Measurements from ENCODE around the gene JMJD4.

Gene JMJD4

DNA sequence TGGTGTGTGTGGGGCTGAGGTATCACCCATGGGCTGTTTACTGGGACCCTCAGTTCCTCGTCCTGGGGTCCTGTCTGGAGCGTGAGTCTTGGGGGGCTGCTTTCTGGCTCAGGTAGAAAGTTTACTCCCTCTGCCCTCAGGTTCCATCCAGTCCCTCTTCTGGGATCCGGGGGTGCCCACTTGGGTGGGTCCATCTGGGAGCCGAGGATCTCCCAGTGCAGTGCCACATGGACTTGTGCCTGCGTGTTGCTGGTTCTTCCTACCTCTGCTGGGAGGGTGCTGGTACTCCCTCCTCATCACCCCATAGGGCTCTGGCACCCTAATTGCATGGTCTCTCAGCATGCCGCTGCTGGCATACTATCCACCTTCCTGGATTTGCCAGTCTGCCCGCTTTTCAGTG, 14.1 kb upstream of the JMJD4 start:
- no peak for DNase-seq

DNA sequence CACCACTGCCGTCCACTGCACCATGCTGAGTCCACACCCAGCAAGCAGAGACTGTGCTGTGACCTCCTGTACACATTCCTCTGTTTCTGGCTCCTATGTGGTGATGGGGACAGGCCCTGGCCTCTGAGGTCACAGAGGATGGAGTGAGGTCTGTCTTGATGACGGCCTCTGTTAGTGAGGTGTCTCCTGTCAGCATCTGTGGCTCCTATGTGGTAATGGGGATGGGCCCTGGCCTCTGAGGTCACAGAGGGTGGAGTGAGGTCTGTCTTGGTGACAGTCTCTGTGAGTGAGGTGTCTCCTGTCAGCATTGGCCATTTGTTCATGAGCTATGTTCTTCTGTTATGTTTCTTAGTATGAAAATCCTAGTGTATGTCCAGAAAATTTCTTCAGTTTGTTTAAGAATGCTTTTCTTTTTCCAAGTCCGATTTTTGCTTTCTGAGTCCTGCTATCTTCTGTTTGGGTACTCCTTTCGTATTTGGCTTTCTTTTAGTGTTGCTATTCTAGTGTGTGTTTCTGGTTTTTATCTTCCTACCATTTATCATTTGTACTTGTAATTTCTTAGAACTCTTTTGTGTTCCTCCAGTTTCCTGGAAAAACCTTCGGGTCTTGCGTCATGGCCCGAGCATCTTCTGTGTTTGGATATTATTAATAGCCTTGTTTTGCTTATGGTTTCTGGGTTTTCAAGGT, 13.5 kb upstream of the JMJD4 start:
- DNase-seq, result no peak

DNA sequence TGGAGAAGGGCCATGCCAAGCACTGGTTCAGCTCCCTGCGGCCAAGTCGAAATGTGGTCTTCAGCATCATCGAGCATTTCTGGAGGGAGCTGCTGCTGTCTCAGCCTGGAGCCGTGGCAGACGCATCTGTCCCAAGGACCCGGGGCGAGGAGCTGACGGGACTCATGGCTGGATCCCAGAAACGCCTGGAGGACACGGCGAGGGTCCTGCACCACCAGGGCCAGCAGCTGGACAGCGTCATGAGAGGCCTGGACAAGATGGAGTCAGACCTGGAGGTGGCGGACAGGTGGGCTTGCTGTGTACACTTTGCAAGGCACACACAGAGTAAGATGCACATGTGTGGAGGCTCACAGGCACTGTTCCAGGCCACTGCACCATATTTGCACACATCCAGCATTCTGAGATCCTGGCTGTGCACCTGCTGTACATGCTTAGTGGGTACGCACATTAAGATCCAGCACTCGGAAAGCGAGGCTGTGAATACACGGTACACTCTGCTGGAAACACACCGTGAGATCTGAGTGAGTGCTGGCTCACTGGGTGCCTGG, 12.9 kb upstream of the JMJD4 start:
- no peak for DNase-seq

DNA sequence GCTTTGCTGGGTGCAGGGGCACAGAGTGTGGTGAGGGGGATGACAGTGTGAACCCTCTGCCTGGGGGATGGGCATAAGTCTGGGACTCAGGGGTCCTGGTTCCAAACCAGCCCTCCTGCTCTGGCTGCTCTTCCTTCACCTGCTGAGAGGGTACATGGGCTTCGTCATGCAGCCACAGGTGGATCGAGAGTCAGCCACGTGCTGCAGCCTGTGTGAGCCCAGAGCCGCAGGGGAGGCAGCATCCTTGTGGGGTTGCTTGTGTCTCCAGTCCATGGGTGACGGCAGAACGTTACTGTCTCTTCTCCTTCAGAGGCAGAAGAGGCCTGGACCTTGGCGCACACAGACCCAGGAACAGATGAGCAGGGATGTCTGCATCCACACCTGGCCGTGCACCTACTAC, 12.3 kb upstream of the JMJD4 start:
- DNase-seq, result no peak

DNA sequence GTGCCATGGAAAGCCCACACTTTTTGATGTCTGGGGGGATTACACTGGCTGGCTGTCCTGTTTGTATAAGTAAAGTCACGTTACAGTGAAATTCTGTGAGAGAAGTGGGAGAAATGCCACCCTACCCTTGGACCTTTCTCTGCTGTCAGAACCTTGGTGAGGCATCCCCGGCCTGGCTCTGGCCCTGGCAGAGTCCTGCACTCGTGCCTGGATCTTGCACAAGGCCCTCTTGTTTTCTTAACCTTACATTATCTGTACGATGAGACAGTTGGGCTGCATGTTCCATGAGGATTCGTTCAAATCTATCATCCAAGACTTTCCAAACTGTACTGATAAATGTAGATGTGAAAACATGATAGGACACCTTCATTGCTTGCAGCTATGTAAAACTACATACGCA, 11.6 kb upstream of the JMJD4 start:
- DNase-seq, result no peak

DNA sequence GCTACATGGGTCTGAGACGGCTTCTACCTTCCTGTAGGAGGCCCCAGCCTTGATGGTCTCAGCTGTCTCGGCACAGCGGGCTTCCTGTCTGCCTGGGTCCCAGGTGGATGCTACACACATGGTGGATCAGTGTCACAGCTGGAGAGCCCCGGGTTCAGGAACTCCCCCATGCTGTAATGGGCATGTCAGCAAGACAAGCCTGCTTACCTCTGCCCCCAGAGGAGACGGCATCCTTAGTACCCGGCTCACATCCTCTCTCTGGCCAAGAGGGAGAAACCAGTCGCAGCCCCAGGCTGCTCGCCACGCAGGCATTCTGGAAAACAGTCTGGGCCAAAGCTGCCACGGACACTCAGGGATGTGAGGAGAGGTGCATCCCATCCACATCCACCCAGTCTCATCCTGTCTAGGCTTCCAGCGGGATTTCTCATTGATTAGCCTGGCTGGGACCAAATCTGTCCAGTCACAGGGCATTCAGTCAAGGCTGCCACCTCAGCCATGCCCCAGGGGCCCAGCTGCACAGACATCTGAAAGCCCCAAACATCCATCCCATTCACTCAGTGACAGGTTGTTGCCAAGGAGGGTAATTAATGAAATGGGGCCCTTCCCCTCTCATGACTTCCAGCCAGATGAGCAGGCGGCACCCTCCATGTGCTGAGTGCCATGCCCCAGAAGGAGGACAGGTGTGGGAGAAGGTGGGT, 10.6 kb upstream of the JMJD4 start:
- no peak for DNase-seq

DNA sequence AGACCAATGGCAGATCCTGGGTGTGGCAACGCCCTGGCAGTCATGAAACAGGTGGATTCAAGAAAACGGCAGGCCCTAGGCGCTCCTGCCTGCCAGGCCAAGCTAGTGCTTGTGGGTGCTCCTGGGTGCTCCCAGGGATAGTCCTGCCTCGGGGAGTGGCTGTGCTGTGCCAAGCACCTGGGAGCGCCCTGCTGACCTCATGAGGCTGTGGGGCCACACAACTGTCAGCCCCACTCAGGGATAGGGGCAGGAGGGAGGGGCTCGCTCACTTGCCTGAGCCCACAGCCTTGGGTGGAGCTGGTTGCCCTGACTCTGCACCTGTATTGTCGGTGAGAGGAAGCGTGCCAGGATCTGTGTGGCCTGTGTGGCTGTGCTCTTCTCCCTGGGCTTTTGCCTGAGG, 9.6 kb upstream of the JMJD4 start:
- no peak for DNase-seq

DNA sequence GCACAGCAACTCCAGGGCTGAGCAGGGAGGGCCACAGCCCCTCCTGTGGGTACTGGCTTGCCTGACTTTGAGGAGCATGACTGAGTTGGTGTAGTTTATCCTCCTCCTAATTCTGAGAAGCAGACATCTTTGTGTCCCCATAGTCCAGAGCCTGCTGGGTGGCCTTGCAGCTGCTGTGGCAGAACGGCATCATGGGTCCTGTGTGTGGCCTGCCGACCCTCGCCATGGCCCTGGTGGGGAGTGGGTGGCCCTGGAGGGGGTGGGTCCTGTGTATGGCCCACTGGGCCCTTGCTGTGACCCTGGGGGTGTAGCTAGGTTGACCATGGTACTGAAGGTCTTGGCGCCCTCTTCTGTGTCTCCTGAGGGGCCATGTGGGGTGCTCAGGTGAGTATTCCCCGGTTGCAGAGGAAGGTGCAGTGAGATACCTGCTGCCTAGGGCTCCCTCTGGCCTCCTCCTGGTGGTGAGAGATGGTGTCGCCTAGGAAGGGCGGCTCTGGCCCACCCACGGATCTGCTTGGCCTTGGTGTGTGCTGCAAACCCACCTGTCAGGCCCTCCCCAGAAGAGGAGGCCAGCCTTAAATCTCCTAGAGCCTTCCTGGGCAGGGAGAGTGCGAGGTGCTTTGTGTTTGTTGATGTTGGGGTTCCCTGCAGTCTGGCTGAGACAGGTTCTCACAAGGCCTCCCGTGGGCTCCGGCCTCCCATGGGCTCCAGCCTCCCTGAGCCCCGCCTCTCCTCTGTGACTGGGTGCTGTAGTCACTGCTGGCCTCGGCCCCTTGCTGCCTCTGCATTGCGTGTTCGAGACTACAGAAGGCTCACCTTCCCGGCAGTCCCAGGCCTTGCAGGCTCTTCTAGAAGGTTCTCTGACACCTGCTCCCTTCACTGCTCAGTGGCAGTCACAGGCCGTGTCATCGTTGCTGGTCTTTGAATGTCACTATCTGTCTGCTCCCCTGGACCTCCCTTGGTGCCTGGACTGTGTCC, 7.9 kb upstream of the JMJD4 start:
- DNase-seq, result no peak

DNA sequence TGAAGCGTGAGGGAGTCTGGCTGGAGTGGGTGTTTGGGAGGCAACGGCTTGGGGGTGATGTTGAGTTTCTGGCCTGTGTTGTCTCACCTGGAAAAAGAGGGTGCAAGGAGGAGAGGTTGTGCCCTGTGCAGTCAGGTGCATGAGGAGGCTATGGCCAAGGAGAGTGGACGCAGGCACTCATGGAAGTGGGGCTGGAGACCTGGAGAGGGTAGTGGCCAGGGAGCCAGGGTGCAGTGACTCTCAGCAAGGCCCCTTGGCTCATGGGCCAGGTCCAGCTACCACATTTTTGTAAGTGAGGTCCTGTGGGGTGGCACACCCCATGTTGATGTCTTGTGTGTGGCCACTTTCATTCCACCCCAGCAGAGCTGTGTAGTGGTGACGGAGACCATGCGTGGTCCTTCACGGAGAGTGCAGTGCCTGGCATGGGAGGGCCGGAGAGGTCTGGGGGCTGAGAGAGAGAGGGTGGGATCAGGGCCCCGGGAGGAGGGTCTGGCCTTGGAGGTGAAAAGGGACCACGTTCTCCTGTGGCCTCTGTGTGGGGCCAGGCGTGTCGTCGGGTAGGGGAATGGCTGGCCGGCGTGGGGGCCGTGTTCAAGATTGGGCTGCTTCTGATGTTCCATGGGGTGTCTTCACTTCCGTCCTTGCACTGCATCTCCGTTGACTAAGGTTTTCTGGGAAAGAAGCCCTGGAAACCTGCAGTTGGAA, 6.2 kb upstream of the JMJD4 start:
- DNase-seq, result no peak

DNA sequence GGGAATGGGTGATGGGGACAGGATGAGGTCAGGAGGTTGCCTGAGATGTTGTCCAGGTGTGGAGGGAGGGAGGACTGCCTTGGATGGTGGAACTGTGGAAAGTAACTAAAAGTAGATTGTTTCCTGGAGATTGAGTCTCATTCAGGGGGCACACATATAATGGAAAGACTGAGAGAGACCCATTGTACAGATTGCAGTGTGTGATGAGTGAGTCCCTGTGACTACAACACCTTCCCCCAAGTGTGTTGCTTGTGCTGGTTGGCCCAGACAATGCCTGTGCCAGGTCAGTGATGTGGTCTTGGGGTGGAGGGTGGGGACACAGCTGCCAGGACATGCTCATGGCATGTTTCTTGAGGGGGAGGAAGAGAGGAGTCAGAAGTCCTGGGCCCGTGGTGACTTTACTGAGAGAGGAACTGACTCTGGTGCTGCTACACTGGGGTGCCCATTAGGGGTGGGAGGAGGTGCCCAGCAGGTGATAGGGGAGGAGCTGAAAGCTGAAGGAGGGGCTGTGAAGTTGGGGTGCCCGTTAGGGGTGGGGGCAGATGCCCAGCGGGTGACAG, 5.4 kb upstream of the JMJD4 start:
- no peak for DNase-seq

DNA sequence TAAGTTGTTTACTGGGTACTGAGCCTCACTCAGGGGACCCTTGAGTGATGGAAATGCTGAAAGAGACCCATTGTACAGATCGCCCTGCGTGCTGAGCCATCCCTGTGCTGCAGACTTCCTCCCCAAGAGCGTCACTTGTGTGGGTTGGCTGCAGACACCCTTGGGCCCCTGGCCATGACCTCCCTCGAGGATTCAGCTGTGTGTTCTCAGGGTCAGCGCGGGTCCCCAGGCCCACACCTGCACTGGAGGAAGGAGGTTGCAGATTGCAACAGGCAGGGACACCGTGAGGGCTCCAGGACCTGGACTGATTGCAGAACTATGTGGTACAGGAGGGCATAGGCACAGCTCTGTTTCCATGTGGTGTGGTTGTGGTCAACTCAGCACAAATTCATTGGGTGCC, 4.5 kb upstream of the JMJD4 start:
- DNase-seq, result no peak

DNA sequence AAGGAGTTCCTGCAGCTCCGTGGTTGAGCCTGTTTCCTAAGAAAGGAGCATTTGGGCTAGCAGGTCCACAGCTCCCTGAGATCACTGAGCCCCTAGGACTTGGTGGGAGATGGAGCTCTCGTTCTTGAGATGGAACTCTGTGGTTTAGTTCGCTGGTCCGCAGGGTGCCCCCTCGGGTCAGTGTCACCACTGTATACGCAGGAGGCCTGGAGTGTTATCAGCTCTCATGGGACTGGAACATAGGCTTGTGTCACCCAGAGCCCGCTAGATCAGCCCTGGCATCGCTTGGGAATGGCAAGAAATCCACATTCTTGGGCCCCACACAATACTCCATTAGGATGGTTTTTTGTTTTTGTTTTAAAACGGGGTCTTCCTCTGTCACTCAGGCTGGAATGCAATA, 3.7 kb upstream of the JMJD4 start:
- no peak for DNase-seq

DNA sequence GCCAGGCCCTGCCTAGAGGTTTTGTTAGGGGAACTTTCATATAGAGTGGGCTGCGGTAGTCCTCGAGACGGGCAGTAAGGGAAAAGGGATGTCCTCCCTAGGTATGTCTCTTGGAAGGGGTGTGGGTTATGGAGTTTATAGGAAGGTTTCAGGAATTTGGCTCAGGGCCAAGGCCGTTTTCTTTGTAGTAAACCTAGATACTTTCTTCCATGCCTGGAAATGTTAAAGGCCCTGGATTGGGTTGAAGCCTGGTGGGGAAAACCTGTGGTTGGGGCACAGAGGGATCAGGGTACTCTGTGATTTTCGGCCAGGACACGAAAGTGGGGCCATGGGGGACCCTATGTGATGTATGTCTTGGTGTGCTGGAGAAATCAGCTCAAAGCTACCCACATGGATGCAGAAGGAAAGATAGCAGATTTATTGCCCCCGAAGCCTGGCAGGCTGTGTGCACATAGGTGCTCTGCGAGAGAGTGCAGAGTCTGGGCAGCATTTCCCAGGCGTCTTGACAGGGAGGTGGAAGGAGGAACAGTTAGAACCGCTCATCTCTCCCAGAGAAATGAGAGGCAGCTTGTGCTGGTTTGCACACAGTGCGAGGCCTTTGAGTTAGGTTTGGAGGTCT, 1.8 kb upstream of the JMJD4 start:
- DNase-seq, result no peak

DNA sequence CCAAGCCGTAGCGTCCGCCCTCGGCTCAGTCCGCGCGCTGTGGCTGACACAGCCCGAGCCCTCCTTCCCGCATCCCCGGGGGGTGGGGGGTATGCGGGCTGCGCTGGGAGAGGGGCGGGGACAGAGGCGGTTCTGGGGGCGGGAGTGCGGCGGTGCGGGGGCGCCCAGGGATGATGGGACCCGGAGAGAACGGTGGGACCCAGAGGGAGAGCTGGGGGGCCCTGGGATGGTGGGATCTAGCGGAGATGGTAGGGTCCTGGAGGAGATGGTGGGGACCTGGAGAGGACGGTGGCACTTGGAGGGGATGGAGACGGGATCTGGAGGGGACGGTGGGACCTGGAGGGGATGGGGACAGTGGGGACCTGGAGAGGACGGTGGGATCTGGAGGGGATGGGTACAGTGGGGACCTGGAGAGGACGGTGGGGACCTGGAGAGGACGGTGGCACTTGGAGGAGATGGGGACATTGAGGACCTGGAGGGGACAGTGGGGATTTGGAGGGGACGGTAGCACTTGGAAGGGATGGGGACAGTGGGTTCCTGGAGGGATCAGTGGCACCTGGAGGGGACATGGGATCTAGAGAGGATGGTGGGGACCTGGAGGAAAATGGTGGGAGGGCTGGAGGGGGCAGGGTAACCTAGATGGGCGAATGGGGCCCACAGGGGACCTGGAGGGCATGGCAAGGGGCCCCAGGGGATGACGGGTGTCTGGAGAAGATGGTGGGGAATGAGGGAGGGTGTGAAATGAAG, 610 bp upstream of the JMJD4 start:
- no peak for DNase-seq

DNA sequence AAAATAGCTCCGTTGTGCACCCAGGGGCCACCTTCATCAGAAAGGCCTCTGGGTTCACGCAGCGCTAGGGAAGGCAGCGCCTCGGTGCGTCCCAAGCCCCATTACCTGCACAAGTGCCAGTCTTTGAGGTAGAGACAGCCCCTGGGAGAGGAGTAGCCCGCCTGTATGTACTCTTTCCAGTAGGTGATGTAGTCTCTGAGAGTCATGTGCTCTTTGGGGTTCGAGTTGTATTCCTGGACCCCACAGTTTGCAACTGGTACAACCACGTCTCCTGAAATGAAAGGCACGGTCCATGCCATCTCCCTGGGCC, 601 bp downstream of the JMJD4 start:
- DNase-seq, result no peak

DNA sequence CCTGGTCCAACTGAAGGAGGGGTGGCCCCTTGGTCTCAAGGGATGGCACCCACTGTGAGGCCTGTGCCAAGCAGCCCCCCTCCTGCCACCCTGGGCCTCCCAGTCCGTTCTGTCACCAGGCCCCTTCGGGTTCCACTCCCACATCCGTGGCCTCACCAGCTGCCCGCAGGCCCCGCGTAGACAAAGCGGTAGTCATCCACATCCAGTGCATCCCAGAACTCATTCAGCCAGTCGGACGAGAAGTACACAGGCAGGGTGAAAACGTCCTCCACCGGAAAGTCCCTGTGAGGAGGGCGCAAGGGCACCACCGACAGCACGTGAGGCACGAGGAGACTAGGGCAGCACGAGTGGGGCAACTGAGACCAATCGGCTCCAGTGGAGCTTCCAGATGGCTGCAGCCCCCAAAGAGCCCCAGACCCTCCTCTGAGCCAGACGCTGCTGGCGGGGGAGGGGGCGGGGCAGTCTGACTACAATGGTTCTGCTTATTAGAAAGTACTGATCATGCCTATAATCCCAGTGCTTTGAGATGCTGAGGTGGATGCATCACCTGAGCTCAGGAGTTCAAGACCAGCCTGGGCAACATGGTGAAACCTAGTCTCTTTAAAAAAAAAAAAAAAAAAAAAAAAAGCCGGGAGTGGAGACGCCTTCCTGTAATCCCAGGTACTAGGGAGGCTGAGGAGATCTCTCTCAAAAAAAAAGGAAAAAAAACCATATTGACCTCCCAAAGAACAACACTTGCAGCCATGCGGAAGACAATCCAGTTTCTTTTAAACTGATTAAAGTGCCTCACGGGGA, 1.2 kb downstream of the JMJD4 start:
- no peak for DNase-seq

DNA sequence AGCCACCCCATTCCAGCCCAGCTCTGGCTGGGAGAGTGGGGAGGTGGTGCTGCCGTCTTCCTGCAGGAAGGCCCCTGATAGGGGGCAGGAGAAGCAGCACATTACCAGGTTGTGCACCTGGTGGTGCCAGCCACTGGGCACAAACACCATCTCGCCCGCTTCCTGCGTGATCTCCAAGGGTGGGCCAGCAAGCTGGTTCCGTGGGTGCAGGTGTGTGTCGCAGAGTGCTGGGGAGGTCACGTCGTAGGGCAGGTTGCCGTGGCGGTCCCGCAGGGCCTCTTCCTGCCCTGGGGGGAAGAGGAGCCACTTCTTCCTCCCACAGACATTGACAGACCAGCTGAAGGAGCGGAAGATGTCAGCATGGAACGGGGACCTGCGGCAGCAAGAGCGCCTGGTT, 1.8 kb downstream of the JMJD4 start:
- DNase-seq, result no peak

DNA sequence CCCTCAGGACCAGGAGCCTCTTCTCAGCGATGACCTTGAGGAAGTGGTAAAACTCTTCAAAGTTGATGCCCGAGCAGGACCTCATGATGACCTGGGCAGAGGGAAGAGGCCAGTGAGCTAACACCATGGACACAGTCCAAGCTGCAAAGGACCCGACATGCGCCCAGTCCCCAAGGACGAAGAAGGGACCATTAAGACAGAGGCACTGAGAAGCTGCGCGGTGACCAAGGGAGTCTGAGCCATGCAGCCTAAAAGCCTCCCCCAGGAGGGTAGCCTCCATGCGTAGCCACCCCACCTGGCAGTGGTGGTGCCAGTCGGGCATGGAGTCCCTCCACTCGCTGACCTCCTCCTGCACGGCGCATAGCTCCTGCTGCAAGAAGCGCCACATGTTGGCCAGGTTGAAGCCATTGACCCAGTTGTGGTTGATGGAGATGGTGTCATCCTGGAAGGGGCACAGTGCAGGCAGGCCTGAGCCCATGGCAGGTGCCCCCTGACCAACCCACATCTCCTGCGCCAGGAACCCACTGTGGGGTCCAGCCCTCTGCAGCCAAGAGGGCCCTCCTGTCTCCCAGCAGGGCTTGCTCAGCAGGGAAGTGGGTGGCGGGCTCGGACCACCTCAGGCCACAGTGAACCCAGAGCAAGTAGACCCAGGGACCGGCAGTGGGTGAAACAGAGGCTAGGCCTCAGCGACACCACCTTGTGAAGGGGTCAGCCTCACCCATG, 2.4 kb downstream of the JMJD4 start:
- DNase-seq, result no peak

DNA sequence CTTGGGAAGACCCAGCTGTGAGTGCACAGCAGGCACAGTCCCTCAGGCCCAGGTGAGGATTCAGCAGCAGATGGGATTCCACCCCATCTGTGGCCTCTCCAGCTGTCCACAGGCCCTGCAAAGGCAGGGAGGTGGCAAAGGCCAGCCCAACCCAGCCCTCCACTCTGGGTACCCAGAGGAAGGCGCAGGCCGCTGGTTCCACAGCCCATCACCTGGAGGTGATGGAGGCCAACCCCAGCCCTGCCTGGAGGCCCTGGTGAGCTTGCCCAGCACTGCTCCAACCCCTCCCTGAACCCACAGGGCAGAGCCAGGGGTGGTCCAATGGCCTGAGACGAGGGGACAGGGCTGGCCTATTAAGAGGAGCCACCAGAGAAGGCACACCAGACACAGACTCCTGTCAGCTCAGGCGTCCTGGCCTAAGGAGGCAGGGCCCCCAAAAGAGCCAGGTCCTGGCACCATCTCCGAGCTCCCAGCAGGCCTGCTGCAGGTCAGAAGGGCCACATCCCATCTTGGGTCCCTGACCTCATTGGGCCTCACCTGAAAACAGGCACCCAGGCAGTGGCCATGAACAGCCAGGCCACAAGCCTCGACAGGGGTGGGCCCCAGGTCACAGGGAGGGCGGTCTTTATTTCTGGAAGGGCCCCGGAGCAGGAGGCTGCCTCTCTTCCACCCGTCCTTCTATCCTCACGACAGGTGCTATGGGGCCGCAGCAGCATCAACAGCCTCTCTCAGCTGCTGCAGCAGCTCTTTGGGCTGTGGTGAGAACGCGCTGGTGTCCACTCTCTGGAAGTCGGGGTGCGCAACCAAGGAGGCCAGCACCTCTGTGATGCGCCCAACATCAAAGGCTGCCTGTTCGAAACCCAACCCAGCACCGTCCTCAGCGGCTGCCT, 3.2 kb downstream of the JMJD4 start:
- no peak for DNase-seq

All from CD4-positive, alpha-beta T cell treated with Interleukin-17A for 4 hours (primary cell).